Hepatic stellate cell (primary cell): ENCODE results near the gene ENOSF1.

Experiments
- DNase-seq: peaks from one replicate; pipeline ENCODE4 v3.0.0; 2011; ENCODE audit warnings: low spot score

Gene ENOSF1

GRCh38 chr18:634551-635045, 77.8 kb downstream of the ENOSF1 start:
- DNase-seq: no peak

GRCh38 chr18:631560-631959, 80.9 kb downstream of the ENOSF1 start:
- DNase-seq: no peak

- DNase-seq: no peak
These were observed 82.9 kb downstream of the ENOSF1 start for GRCh38 chr18:629269-630150.

- DNase-seq: no peak
These were observed 85.2 kb downstream of the ENOSF1 start for GRCh38 chr18:627231-627630.

GRCh38 chr18:623761-624620, 88.4 kb downstream of the ENOSF1 start:
- DNase-seq: peak; percentile 19

GRCh38 chr18:622289-622688, 90.1 kb downstream of the ENOSF1 start:
- DNase-seq: no peak

DNA sequence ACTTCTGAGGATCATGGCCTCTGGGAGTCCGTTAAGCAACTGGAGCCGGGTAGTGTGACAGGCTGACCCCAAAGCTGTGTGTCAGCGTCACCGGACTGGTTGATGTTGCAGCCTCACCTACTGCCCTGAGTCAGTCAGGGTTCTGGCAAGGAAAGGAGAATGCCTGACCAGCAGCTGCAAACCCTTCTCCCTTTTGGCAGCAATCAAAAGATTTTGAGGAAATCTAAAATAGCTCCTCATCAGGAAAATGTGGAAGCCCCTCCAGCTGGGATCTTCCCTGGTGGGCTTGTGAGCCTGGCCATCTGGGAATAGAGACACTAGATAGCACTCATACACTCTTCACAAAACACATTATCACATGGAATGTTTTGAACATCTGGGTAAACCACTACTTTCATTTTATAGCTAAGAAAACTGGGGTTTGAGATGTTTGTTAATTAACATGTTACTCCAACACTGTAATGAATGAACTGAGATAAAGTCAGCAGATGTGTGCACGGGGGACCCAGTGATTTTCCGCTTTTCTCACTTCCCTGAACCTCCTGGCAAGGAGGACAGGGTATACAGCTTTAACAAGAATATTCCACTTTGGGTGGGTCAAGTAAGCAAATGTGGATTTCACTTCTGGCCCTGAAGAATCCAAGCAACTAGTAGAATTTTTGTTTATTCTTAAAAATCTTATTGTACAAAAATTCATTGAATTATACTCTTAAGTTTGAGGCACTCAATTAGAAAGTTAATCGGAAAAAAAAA, 91.0 kb downstream of the ENOSF1 start:
- DNase-seq: no peak
